A673 (cell line): ENCODE data around the gene MLF1. TPM values are rescaled to one million over a fixed set of nuclear protein-coding genes. Genes with fewer than 3 reads are reported as not detected.
A peak's percentile ranks its signal among the peaks of the same experiment; 100 is the strongest.

Source experiments
- BruUV-seq: library from RNA; stranded (reverse); fragments of 400-500 nt; replicated peaks from 2 replicates; lab custom pipeline; 2021; lab: Mats Ljungman, UMichigan
- CTCF ChIA-PET: fragments of 300-600 bp; sonication (Branson Sonifier 250); formaldehyde crosslinking; loops from one replicate; lab custom pipeline; 2022; ENCODE audit warnings: antibody characterized with exemption; lab: Charles Lee
- POLR2A ChIA-PET: fragments of 300-600 bp; sonication (Branson Sonifier 250); formaldehyde crosslinking; loops from one replicate; lab custom pipeline; 2022; ENCODE audit warnings: antibody characterized with exemption; ENCODE audit not compliant: low non-redundant PET; lab: Charles Lee
- DNase-seq: peaks from one replicate; pipeline ENCODE4 v3.0.0-alpha.2; 2015; ENCODE audit warnings: low spot score
- H3K27ac ChIP-seq: fragments of 200-600 bp; sonication (generic); 2 replicates; pipeline ENCODE4 v1.5.1; 2016; ENCODE audit warnings: mixed run types, low read depth, mild to moderate bottlenecking, mixed read lengths, antibody characterized with exemption, low read length; ENCODE audit not compliant: poor library complexity, severe bottlenecking
- H3K27me3 ChIP-seq: fragments of 200-600 bp; sonication (generic); replicated peaks from 2 replicates; pipeline ENCODE4 v1.6.1; 2017; ENCODE audit warnings: mixed run types, low read depth, mild to moderate bottlenecking, mixed read lengths, antibody characterized with exemption, low read length; ENCODE audit not compliant: insufficient read depth, poor library complexity
- H3K36me3 ChIP-seq: fragments of 200-600 bp; sonication (generic); 2 replicates; pipeline ENCODE4 v1.6.1; 2016; ENCODE audit warnings: mixed run types, mild to moderate bottlenecking, mixed read lengths, antibody characterized with exemption, low read length; ENCODE audit not compliant: insufficient read depth, poor library complexity, severe bottlenecking
- H3K4me1 ChIP-seq: fragments of 200-600 bp; sonication (generic); 2 replicates; pipeline ENCODE4 v1.6.1; 2017; ENCODE audit warnings: mixed run types, mild to moderate bottlenecking, mixed read lengths, antibody characterized with exemption, low read length; ENCODE audit not compliant: insufficient read depth, poor library complexity, severe bottlenecking
- H3K4me3 ChIP-seq: fragments of 200-600 bp; sonication (generic); 2 replicates; pipeline ENCODE4 v1.5.1; 2016; ENCODE audit warnings: low read depth, mixed run types, mild to moderate bottlenecking, mixed read lengths, low read length; ENCODE audit not compliant: poor library complexity, severe bottlenecking
- H3K9me3 ChIP-seq: fragments of 200-600 bp; sonication (generic); 2 replicates; pipeline ENCODE4 v1.6.1; 2016; ENCODE audit warnings: mixed run types, low read depth, mild to moderate bottlenecking, mixed read lengths, antibody characterized with exemption, low read length; ENCODE audit not compliant: poor library complexity, severe bottlenecking
- EZH2 ChIP-seq: fragments of 200-600 bp; sonication (generic); IDR thresholded peaks from 2 replicates; pipeline ENCODE4 v1.6.1; 2017; ENCODE audit warnings: borderline replicate concordance, low read depth, mild to moderate bottlenecking, mixed read lengths, antibody characterized with exemption, low read length; ENCODE audit not compliant: poor library complexity, severe bottlenecking
- intact Hi-C: fragments of 100-400 bp; cut with micrococcal nuclease; formaldehyde crosslinking; loops from one replicate; pipeline ENCODE4 v1.10.0; 2022; ENCODE audit not compliant: unreplicated experiment
- total RNA-seq: library from RNA; stranded (reverse); gene quantifications from 2 replicates; pipeline ENCODE4 v1.2.3, GENCODE V29; 2021
- TF ChIP-seq, protein P1 (sequence below): fragments of 300-800, 200-600 bp; sonication (generic); conservative IDR thresholded peaks from 2 replicates; pipeline ENCODE4 v1.5.1; 2017; ENCODE audit warnings: low read depth, mild to moderate bottlenecking, antibody characterized with exemption, low read length, moderate library complexity, mixed read lengths

MLF1 gene
- total RNA-seq, 1 experiment from 2014 or later, result 5.0 TPM

DNA sequence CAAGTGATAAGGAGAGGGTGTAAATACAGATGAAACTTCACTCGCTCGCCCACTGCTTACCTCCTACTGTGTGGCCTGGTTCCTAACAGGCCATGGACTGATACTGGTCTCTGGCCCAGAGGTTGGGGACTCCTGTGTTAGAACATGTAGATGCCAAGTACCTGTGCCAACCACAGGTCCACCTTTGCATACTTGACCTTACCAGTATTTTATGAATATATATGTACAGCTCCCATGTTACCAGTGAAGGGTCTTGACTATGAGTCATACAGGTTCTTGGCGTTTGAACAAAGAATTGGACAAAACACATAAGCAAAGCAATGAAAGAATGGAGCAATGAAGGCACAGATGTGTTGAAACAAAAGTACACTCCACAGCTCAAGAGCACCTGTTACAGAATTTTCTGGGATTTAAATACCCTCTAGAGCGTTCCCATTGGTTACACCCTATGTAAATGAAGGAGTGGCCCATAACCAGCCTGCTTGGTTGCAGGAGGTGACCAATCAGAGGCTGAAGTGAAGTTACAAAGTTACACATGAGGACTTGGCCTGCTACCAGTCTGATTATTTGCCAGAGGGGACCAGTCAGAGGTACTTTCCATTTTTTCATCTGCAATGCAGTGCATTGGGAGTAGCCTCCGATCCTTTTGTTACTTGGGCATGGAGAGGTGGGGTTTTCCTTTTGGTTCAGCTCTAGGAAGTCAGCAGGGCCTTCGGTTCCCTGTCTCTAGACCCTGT, 71.6 kb downstream of the MLF1 start:
- no peak overlapping the region for H3K27ac ChIP-seq
- DNase-seq, result no peak
- H3K27me3 ChIP-seq, result no peaks in the 10 kb centered on the region
- no peak overlapping the region for H3K4me3 ChIP-seq
- BruUV-seq, result no TSS peak
- intact Hi-C loops, result no loop called here
- H3K9me3 ChIP-seq, result no peaks in the 10 kb centered on the region
- ChIA-PET POLR2A (no interaction called here), CTCF (no interaction called here)
- no peaks in the 10 kb centered on the region for H3K36me3 ChIP-seq
- TF ChIP-seq, protein P1, sequence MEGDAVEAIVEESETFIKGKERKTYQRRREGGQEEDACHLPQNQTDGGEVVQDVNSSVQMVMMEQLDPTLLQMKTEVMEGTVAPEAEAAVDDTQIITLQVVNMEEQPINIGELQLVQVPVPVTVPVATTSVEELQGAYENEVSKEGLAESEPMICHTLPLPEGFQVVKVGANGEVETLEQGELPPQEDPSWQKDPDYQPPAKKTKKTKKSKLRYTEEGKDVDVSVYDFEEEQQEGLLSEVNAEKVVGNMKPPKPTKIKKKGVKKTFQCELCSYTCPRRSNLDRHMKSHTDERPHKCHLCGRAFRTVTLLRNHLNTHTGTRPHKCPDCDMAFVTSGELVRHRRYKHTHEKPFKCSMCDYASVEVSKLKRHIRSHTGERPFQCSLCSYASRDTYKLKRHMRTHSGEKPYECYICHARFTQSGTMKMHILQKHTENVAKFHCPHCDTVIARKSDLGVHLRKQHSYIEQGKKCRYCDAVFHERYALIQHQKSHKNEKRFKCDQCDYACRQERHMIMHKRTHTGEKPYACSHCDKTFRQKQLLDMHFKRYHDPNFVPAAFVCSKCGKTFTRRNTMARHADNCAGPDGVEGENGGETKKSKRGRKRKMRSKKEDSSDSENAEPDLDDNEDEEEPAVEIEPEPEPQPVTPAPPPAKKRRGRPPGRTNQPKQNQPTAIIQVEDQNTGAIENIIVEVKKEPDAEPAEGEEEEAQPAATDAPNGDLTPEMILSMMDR, result no peak
- TF ChIP-seq EZH2, result no peak
- H3K4me1 ChIP-seq, result peaks cover 6% of the 10 kb centered on the region

DNA sequence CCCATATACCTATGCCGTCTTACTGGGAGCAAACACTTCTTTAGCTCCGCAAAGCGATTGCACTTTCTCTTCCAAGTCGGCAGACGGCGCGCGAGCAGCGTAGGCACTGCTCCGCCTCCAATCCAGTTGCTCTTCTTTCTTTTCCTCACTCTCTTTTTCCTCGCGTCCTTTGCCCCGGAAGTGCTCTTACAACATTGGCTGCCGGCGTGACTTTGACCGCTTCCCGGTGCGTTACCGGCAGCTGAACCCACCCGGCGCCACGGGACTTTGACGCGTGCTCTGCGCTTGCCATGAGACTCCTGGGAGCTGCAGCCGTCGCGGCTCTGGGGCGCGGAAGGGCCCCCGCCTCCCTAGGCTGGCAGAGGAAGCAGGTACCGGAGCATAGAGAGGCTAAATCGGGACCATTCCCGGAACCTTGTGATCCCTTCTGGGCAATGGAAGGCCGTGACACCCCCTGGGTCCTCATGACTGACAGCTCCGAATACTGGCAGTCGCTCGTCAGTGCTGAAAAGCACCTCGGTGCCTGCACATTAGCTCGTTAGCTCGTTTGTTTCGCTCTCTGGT, 73.4 kb downstream of the MLF1 start, which contains the start of gene GFM1:
TSS of gene GFM1 (plus strand) at position 183 of the 564 bp plus-strand sequence. CDS start at position 291, 108 bp downstream.
- no peaks in the 10 kb centered on the region for H3K27me3 ChIP-seq
- intact Hi-C loops, result no loop called here
- CTCF ChIA-PET, result interaction anchor here (0.6 to 1.1 kb wide), 4 partner anchors 9 to 363 kb away, joined by 3 to 5 read pairs (median 4); no protein-coding TSS in a partner anchor
- no peaks in the 10 kb centered on the region for H3K36me3 ChIP-seq
- no peaks in the 10 kb centered on the region for H3K9me3 ChIP-seq
- H3K4me1 ChIP-seq, result peaks cover 6% of the 10 kb centered on the region
- no TSS peak for BruUV-seq
- TF ChIP-seq, protein P1, result peak; percentile 87
- TF ChIP-seq EZH2, result no peak
- H3K27ac ChIP-seq, result peak within 1 kb of the TSS; percentile 81
- H3K4me3 ChIP-seq, result peak within 1 kb of the TSS; percentile 71
- peak; percentile 98 for DNase-seq
- POLR2A ChIA-PET, result interaction anchor here (0.6 kb wide), 1 partner anchor 1417 kb away, joined by 4 read pairs; no protein-coding TSS in a partner anchor

DNA sequence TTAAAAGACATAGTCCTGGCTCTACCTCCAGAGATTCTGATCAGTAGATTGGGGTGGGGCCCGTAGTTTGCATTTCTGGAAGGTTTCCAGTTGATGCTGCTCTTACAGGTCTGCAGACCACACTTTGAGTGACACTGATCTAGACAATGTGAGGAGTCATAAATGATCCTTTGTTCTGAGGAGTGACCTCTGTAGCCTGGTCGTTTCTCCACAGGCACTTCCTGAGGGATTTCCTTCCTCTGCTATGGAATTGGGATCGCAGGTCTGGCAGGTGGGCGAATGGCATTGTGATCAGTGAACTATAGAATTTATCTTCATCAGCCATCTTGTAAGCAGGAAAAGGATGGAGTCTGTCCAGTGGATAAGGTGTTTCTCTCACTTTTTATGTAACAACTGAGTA, 78.8 kb downstream of the MLF1 start:
- no peak for DNase-seq
- H3K27me3 ChIP-seq, result no peaks in the 10 kb centered on the region
- no peaks in the 10 kb centered on the region for H3K9me3 ChIP-seq
- peaks cover 23% of the 10 kb centered on the region for H3K36me3 ChIP-seq
- intact Hi-C loops, result no loop called here
- H3K4me3 ChIP-seq, result no peak overlapping the region
- no TSS peak for BruUV-seq
- TF ChIP-seq EZH2, result no peak
- TF ChIP-seq, protein P1, result no peak
- POLR2A ChIA-PET, result no interaction called here
- peaks cover 6% of the 10 kb centered on the region for H3K4me1 ChIP-seq
- CTCF ChIA-PET, result no interaction called here
- H3K27ac ChIP-seq, result no peak overlapping the region
